ENCODE measurements around the gene PPM1L. TPM values are rescaled to one million over a fixed set of nuclear protein-coding genes. Genes with fewer than 3 reads are reported as not detected.

PPM1L gene
- total and polyA plus RNA-seq, 10 of the 15 experiments (the other 5 are each of a cell fraction or from before 2014, with no cell fraction given): under 0.01 to 0.33 (median 0.06) TPM; not detected in 1

DNA sequence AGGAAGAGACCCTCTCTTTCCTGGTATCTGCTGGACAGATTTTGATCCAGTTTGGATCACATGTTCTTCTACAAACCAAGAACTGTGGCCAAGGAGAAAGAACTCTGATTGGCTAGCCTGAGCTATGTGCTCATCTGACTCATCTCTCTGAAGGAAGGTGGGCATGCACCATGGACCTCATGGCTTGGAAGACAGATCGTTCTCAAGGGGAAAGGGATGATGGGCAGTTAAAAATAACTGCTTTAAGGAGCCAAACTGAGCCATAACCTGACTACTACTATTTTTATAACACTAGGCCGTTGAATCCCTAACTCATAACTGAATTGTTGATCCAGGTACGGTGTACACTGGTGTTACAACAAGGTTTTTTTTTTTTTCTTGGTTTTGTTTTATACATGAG lies 236.7 kb downstream of the PPM1L start:
- ATAC-seq: no peak
- H3K4me2 ChIP-seq (ENCODE audit: control insufficient read depth, insufficient read depth): no peak overlapping the region
- 14% methylated on average over 3 of the region's 3 CpGs for WGBS (ENCODE audit: insufficient coverage, insufficient replicate concordance, low lambda C conversion rate, missing lambda C conversion rate)
- H4K20me1 ChIP-seq (ENCODE audit: control insufficient read depth, insufficient read depth): no peaks in the 10 kb centered on the region
- ChIA-PET RAD21 (ENCODE audit: unreplicated experiment) (no interaction called here), CTCF (no interaction called here), POLR2A (no interaction called here), SMC1A (ENCODE audit: uncharacterized antibody, unreplicated experiment) (interaction anchor here (0.9 kb wide), 1 partner anchor 36 kb away, joined by 3 read pairs; no protein-coding TSS in a partner anchor)
- no peaks in the 10 kb centered on the region for H3K4me1 ChIP-seq (ENCODE audit: control insufficient read depth, insufficient read depth, low read length)
- H3K27me3 ChIP-seq (replicated peaks in 1 of 2; ENCODE audit: control insufficient read depth in 2 of 2, insufficient read depth in 2 of 2, low read length in 1 of 2): no peaks in the 10 kb centered on the region
- no peak overlapping the region for H3K27ac ChIP-seq (ENCODE audit: control insufficient read depth, insufficient read depth)
- H3K4me3 ChIP-seq: no peak overlapping the region
- no peak for DNase-seq (ENCODE audit: low read depth, low spot score)
- in situ Hi-C loops (cut with MboI): no loop called here
- no peaks in the 10 kb centered on the region for H3K36me3 ChIP-seq (ENCODE audit: control insufficient read depth in 2 of 2, insufficient read depth in 2 of 2, low read length in 1 of 2)
- no TSS peak for BruUV-seq (replicated peaks)
- no peaks in the 10 kb centered on the region for H3K9me3 ChIP-seq (replicated peaks; ENCODE audit: control insufficient read depth, insufficient read depth, low read length)
- H3K79me2 ChIP-seq (ENCODE audit: control insufficient read depth, insufficient read depth, low read length): no peaks in the 10 kb centered on the region
- no peak for TF ChIP-seq ZNF622 (IDR thresholded peaks at IDR 0.05)
- no peak for TF ChIP-seq TARDBP (IDR thresholded peaks at IDR 0.05; ENCODE audit: borderline replicate concordance)
- no peak for TF ChIP-seq CREB1 (IDR thresholded peaks at IDR 0.05; ENCODE audit: low read depth)
- TF ChIP-seq ZBTB11 (CRISPR knock-in tag; IDR thresholded peaks at IDR 0.05): no peak
- no peak for TF ChIP-seq HDAC6 (IDR thresholded peaks at IDR 0.05; ENCODE audit: unreplicated experiment)
- no peak for TF ChIP-seq ZNF384 (IDR thresholded peaks at IDR 0.05; ENCODE audit: borderline replicate concordance, low read depth, low read length)
- TF ChIP-seq, protein P1, sequence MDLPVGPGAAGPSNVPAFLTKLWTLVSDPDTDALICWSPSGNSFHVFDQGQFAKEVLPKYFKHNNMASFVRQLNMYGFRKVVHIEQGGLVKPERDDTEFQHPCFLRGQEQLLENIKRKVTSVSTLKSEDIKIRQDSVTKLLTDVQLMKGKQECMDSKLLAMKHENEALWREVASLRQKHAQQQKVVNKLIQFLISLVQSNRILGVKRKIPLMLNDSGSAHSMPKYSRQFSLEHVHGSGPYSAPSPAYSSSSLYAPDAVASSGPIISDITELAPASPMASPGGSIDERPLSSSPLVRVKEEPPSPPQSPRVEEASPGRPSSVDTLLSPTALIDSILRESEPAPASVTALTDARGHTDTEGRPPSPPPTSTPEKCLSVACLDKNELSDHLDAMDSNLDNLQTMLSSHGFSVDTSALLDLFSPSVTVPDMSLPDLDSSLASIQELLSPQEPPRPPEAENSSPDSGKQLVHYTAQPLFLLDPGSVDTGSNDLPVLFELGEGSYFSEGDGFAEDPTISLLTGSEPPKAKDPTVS (IDR thresholded peaks at IDR 0.05; ENCODE audit: low read depth, low read length): no peak
- TF ChIP-seq SUZ12 (IDR thresholded peaks at IDR 0.05; ENCODE audit: unreplicated experiment): no peak
- TF ChIP-seq MYC (IDR thresholded peaks at IDR 0.05; ENCODE audit: insufficient read depth, insufficient read length, insufficient replicate concordance, low read length, severe bottlenecking): no peak
- TF ChIP-seq BCLAF1 (IDR thresholded peaks at IDR 0.05): no peak
- H3K9ac ChIP-seq (ENCODE audit: control insufficient read depth, insufficient read depth, low read length): no peak overlapping the region
- H2AFZ ChIP-seq (ENCODE audit: control insufficient read depth, low read depth, low read length): no peak overlapping the region
- intact Hi-C loops (cut with micrococcal nuclease; ENCODE audit: unreplicated experiment): no loop called here
- no peak for FAIRE-seq

Measured in GM12878 (cell line).